H9 (cell line): ENCODE results near the gene ZNF71. TPM values are rescaled to one million over a fixed set of nuclear protein-coding genes. Genes with fewer than 3 reads are reported as not detected.

Experiments used
- DNase-seq: peaks from one replicate; pipeline ENCODE4 v3.0.0-alpha.2; 2017
- H2AFZ ChIP-seq: one replicate; pipeline ENCODE4 v1.6.1; 2013; ENCODE audit warnings: mild to moderate bottlenecking, low read length, control low read depth, moderate library complexity
- H2AK5ac ChIP-seq: 2 replicates; pipeline ENCODE4 v1.6.1; 2013; ENCODE audit warnings: low read length, control low read depth, mixed read lengths; ENCODE audit not compliant: insufficient read length
- H2BK120ac ChIP-seq: one replicate; pipeline ENCODE4 v1.6.1; 2013; ENCODE audit warnings: low read depth, mild to moderate bottlenecking, low read length, control low read depth, inconsistent platforms; ENCODE audit not compliant: poor library complexity, severe bottlenecking
- H2BK12ac ChIP-seq: 2 replicates; pipeline ENCODE4 v1.6.1; 2013; ENCODE audit warnings: low read length, control low read depth, mixed read lengths, low read depth; ENCODE audit not compliant: insufficient read length
- H2BK15ac ChIP-seq: 2 replicates; pipeline ENCODE4 v1.6.1; 2013; ENCODE audit warnings: low read depth, low read length, control low read depth
- H2BK20ac ChIP-seq: one replicate; pipeline ENCODE4 v1.6.1; 2013; ENCODE audit warnings: low read depth, mild to moderate bottlenecking, low read length, control low read depth, inconsistent platforms; ENCODE audit not compliant: poor library complexity, severe bottlenecking
- H2BK5ac ChIP-seq: 2 replicates; pipeline ENCODE4 v1.6.1; 2013; ENCODE audit warnings: low read length, control low read depth, mixed read lengths; ENCODE audit not compliant: insufficient read length
- H3K14ac ChIP-seq: 2 replicates; pipeline ENCODE4 v1.6.1; 2013; ENCODE audit warnings: low read length, control low read depth; ENCODE audit not compliant: insufficient read depth
- H3K18ac ChIP-seq: 2 replicates; pipeline ENCODE4 v1.6.1; 2013; ENCODE audit warnings: low read depth, mild to moderate bottlenecking, mixed read lengths, low read length, control low read depth; ENCODE audit not compliant: insufficient read length
- H3K23ac ChIP-seq: 2 replicates; pipeline ENCODE4 v1.6.1; 2013; ENCODE audit warnings: low read length, control low read depth, mixed read lengths, low read depth; ENCODE audit not compliant: insufficient read length
- H3K23me2 ChIP-seq: 2 replicates; pipeline ENCODE4 v1.6.1; 2013; ENCODE audit warnings: low read depth, mild to moderate bottlenecking, mixed read lengths, low read length, control low read depth; ENCODE audit not compliant: insufficient read length, poor library complexity, severe bottlenecking
- H3K27ac ChIP-seq: 2 replicates; pipeline ENCODE4 v1.5.1; 2013; ENCODE audit warnings: low read length, control low read depth, mixed read lengths, low read depth; ENCODE audit not compliant: insufficient read length
- H3K27me3 ChIP-seq: 2 replicates; pipeline ENCODE4 v1.6.1; 2013; ENCODE audit warnings: low read length, control low read depth, inconsistent platforms; ENCODE audit not compliant: insufficient read depth
- H3K4ac ChIP-seq: 2 replicates; pipeline ENCODE4 v1.6.1; 2013; ENCODE audit warnings: low read depth, mild to moderate bottlenecking, control low read depth, inconsistent platforms, low read length, moderate library complexity
- H3K4me1 ChIP-seq: 2 replicates; pipeline ENCODE4 v1.6.1; 2013; ENCODE audit warnings: low read length, control low read depth, inconsistent platforms; ENCODE audit not compliant: insufficient read depth
- H3K4me2 ChIP-seq: 2 replicates; pipeline ENCODE4 v1.6.1; 2013; ENCODE audit warnings: low read length, control low read depth, mixed read lengths; ENCODE audit not compliant: insufficient read length, insufficient read depth
- H3K56ac ChIP-seq: 2 replicates; pipeline ENCODE4 v1.6.1; 2013; ENCODE audit warnings: low read depth, mild to moderate bottlenecking, mixed read lengths, low read length, control low read depth; ENCODE audit not compliant: insufficient read length
- H3K79me1 ChIP-seq: 2 replicates; pipeline ENCODE4 v1.6.1; 2013; ENCODE audit warnings: low read depth, mild to moderate bottlenecking, moderate library complexity, low read length, control low read depth, inconsistent platforms; ENCODE audit not compliant: insufficient read depth, poor library complexity, severe bottlenecking
- H3K79me2 ChIP-seq: 2 replicates; pipeline ENCODE4 v1.6.1; 2013; ENCODE audit warnings: low read length, control low read depth, inconsistent platforms; ENCODE audit not compliant: insufficient read depth
- H3K9ac ChIP-seq: 2 replicates; pipeline ENCODE4 v1.6.1; 2013; ENCODE audit warnings: low read length, control low read depth, mixed read lengths; ENCODE audit not compliant: insufficient read length; ENCODE audit errors: extremely low read depth
- H3K9me3 ChIP-seq: one replicate; pipeline ENCODE4 v1.6.1; 2013; ENCODE audit warnings: low read depth, low read length, inconsistent platforms; ENCODE audit not compliant: control insufficient read depth
- H3T11ph ChIP-seq: one replicate; pipeline ENCODE4 v1.6.1; 2013; ENCODE audit warnings: mild to moderate bottlenecking, low read length, control low read depth, inconsistent platforms
- H4K20me1 ChIP-seq: one replicate; pipeline ENCODE4 v1.6.1; 2013; ENCODE audit not compliant: control insufficient read depth, insufficient read length, insufficient read depth
- H4K5ac ChIP-seq: 2 replicates; pipeline ENCODE4 v1.6.1; 2013; ENCODE audit warnings: low read depth, mild to moderate bottlenecking, mixed read lengths, low read length, control low read depth; ENCODE audit not compliant: insufficient read length
- H4K8ac ChIP-seq: replicated peaks from 2 replicates; pipeline ENCODE4 v1.6.1; 2013; ENCODE audit warnings: low read length, control low read depth, mixed read lengths, low read depth; ENCODE audit not compliant: insufficient read length
- H4K91ac ChIP-seq: 2 replicates; pipeline ENCODE4 v1.6.1; 2013; ENCODE audit warnings: low read depth, mild to moderate bottlenecking, moderate library complexity, mixed read lengths, low read length, control low read depth; ENCODE audit not compliant: insufficient read length
- H3K27ac Mint-ChIP-seq, 3 experiments: 2 replicates in 2 of 3; 3 replicates in 1 of 3; pipeline ENCODE4 v1.8.0; 2020 to 2021; ENCODE audit warnings: mixed read lengths in 3 of 3, mild to moderate bottlenecking in 1 of 3, moderate library complexity in 1 of 3
- H3K27me3 Mint-ChIP-seq: 2 replicates; pipeline ENCODE4 v1.8.0; 2021; ENCODE audit warnings: low read depth, mild to moderate bottlenecking, moderate library complexity, mixed read lengths
- H3K36me3 Mint-ChIP-seq, 3 experiments: 2 replicates in 2 of 3; 3 replicates in 1 of 3; pipeline ENCODE4 v1.8.0; 2020 to 2021; ENCODE audit warnings: low read depth in 3 of 3, mixed read lengths in 3 of 3; ENCODE audit not compliant: insufficient read depth in 1 of 3
- H3K4me1 Mint-ChIP-seq, 2 experiments: 2 replicates each; pipeline ENCODE4 v1.8.0; 2020; ENCODE audit warnings: mixed read lengths in 2 of 2
- H3K4me3 Mint-ChIP-seq, 2 experiments: 2 replicates in 1 of 2; 3 replicates in 1 of 2; pipeline ENCODE4 v1.8.0; 2020 to 2021; ENCODE audit warnings: mild to moderate bottlenecking in 2 of 2, mixed read lengths in 2 of 2, moderate library complexity in 1 of 2
- H3K9me3 Mint-ChIP-seq, 2 experiments: 2 replicates in 1 of 2; 3 replicates in 1 of 2; pipeline ENCODE4 v1.8.0; 2020; ENCODE audit warnings: mild to moderate bottlenecking in 2 of 2, mixed read lengths in 2 of 2, moderate library complexity in 1 of 2
- WGBS: extraction: QIAGEN DNeasy Blood & Tissue Kit; methylation state at CpG from one replicate; pipeline ENCODE4 v1.1.7; 2013; ENCODE audit warnings: missing lambda C conversion rate, low lambda C conversion rate, mixed read lengths; ENCODE audit not compliant: insufficient read length; ENCODE audit errors: extremely low coverage; 5-methylcytosine and 5-hydroxymethylcytosine counted together
- total RNA-seq: library from RNA; stranded (reverse); gene quantifications from 2 replicates; pipeline ENCODE4 v1.2.1, GENCODE V29; 2021
- TF ChIP-seq, protein P1 (sequence below): fragments of 200-600 bp; sonication (generic); conservative IDR thresholded peaks from 3 replicates; pipeline ENCODE4 v1.8.0; 2021; ENCODE audit warnings: antibody characterized with exemption, mild to moderate bottlenecking

The ZNF71 gene
- total RNA-seq, 1 experiment from 2014 or later = 7.2 TPM

DNA sequence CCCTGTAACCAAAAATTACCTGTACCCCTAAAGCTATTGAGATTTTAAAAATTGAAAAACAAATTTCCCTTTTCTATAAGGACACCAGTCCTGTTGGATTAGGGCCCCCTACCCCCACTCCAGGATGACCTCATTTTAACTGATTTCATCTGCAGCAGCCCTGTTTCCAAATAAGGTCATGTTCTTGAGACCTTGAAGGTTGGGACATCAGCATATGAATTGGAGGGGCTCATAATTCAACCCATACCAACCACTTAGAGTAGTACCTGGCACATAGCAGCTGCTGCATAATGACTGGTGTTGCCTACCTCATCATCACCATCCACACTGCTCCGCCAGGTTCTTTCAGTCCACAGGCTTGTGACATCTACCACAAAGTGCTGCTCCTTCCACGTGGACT is 17.6 kb downstream of the ZNF71 start:
- H3K9ac ChIP-seq = no peak overlapping the region
- H3K27me3 ChIP-seq = no peaks in the 10 kb centered on the region
- TF ChIP-seq, protein P1, sequence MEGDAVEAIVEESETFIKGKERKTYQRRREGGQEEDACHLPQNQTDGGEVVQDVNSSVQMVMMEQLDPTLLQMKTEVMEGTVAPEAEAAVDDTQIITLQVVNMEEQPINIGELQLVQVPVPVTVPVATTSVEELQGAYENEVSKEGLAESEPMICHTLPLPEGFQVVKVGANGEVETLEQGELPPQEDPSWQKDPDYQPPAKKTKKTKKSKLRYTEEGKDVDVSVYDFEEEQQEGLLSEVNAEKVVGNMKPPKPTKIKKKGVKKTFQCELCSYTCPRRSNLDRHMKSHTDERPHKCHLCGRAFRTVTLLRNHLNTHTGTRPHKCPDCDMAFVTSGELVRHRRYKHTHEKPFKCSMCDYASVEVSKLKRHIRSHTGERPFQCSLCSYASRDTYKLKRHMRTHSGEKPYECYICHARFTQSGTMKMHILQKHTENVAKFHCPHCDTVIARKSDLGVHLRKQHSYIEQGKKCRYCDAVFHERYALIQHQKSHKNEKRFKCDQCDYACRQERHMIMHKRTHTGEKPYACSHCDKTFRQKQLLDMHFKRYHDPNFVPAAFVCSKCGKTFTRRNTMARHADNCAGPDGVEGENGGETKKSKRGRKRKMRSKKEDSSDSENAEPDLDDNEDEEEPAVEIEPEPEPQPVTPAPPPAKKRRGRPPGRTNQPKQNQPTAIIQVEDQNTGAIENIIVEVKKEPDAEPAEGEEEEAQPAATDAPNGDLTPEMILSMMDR = no peak
- Mint-ChIP-seq H3K9me3 (peaks cover 97 to 100% of the 10 kb centered on the region in 2 experiments), H3K4me3 (no peak overlapping the region), H3K4me1 (no peaks in the 10 kb centered on the region), H3K27ac (no peak overlapping the region), H3K36me3 (peaks cover 78 to 91% (median 84%) of the 10 kb centered on the region in 3 experiments), H3K27me3 (peaks cover 1% of the 10 kb centered on the region)
- H3K18ac ChIP-seq = no peak overlapping the region
- no peak overlapping the region for H3K14ac ChIP-seq
- H4K20me1 ChIP-seq = no peaks in the 10 kb centered on the region
- no peak overlapping the region for H2BK120ac ChIP-seq
- H3K4me2 ChIP-seq = no peak overlapping the region
- H2BK5ac ChIP-seq = no peak overlapping the region
- H3T11ph ChIP-seq = no peak overlapping the region
- H3K9me3 ChIP-seq = peaks cover 17% of the 10 kb centered on the region
- H2BK20ac ChIP-seq = no peak overlapping the region
- H3K4me1 ChIP-seq = no peaks in the 10 kb centered on the region
- no peaks in the 10 kb centered on the region for H3K79me1 ChIP-seq
- no peak overlapping the region for H3K27ac ChIP-seq
- no peak for DNase-seq
- no peak overlapping the region for H4K8ac ChIP-seq
- H2AK5ac ChIP-seq = no peak overlapping the region
- H3K23me2 ChIP-seq = no peaks in the 10 kb centered on the region
- H4K91ac ChIP-seq = no peak overlapping the region
- no peak overlapping the region for H4K5ac ChIP-seq
- no peak overlapping the region for H2AFZ ChIP-seq
- H3K56ac ChIP-seq = no peak overlapping the region
- peaks cover 3% of the 10 kb centered on the region; the same call in 1 of the 2 replicates for H3K79me2 ChIP-seq
- no peak overlapping the region for H3K4ac ChIP-seq
- no CpG with 5 or more reads among the region's 2 CpGs for WGBS
- H3K23ac ChIP-seq = no peak overlapping the region
- H2BK12ac ChIP-seq = no peak overlapping the region
- H2BK15ac ChIP-seq = no peak overlapping the region
